HCT116 (cell line): ENCODE data around the gene ETNPPL. TPM values are rescaled to one million over a fixed set of nuclear protein-coding genes. Genes with fewer than 3 reads are reported as not detected.

Experiments used
- ATAC-seq: fragments of 200-7000 bp; cut with Tn5 transposase; 2 replicates; pipeline ENCODE4 v1.9.1; 2020; ENCODE audit warnings: mild to moderate bottlenecking, moderate library complexity
- BruUV-seq: library from RNA; stranded (reverse); fragments of 400-500 nt; replicated peaks from 2 replicates; lab custom pipeline; 2021; lab: Mats Ljungman, UMichigan
- CTCF ChIA-PET: fragments of 300-600 bp; sonication (Branson Sonifier 250); formaldehyde crosslinking; loops from one replicate; lab custom pipeline; 2021; ENCODE audit warnings: antibody characterized with exemption; lab: Charles Lee
- POLR2A ChIA-PET: fragments of 300-600, 350-600 bp; sonication (Branson Sonifier 250); formaldehyde crosslinking; loops from one replicate; lab custom pipeline; 2021; ENCODE audit warnings: antibody characterized with exemption; lab: Charles Lee
- RAD21 ChIA-PET, 2 experiments: fragments of 300-600 bp; sonication (Branson Sonifier 250); formaldehyde crosslinking; loops; one replicate each; lab custom pipeline; 2023; ENCODE audit warnings: low total read pairs in 2 of 2; ENCODE audit not compliant: uncharacterized antibody in 2 of 2, unreplicated experiment in 2 of 2, low non-redundant PET in 1 of 2; lab: Charles Lee
- DNase-seq: peaks from one replicate; pipeline ENCODE4 v3.0.0-alpha.2; 2010; ENCODE audit warnings: low read depth, low spot score
- H2AFZ ChIP-seq: fragments of 200-600 bp; shearing (Covaris generic), sonication (generic); 2 replicates; pipeline ENCODE4 v1.6.1; 2017; ENCODE audit warnings: low read depth, mixed run types, mixed read lengths, antibody characterized with exemption, low read length; ENCODE audit not compliant: poor library complexity, severe bottlenecking
- H3K27ac ChIP-seq: 2 replicates; pipeline ENCODE4 v1.5.1; 2012; ENCODE audit warnings: low read depth, low read length
- H3K27me3 ChIP-seq: fragments of 200-600 bp; sonication (generic); 2 replicates; pipeline ENCODE4 v1.6.1; 2016; ENCODE audit warnings: mixed run types, low read length, mixed read lengths; ENCODE audit not compliant: insufficient read depth
- H3K36me3 ChIP-seq, 2 experiments: fragments of 200-500 bp in 1 of 2; fragments of 200-600 bp in 1 of 2; sonication (Bioruptor generic) in 1 of 2; sonication (generic) in 1 of 2; 2 replicates each; pipeline versions ENCODE4 v1.5.1 to v1.6.1; 2014 to 2016; ENCODE audit warnings: low read length in 2 of 2, inconsistent platforms in 1 of 2, mixed read lengths in 1 of 2, mixed run types in 1 of 2; ENCODE audit not compliant: insufficient read depth in 2 of 2, control insufficient read depth in 1 of 2
- H3K4me1 ChIP-seq, 2 experiments: fragments of 200-600 bp in 1 of 2; sonication (generic) in 1 of 2; 2 replicates each; pipeline versions ENCODE4 v1.5.1 to v1.6.1; 2012 to 2017; ENCODE audit warnings: low read length in 2 of 2, inconsistent platforms in 1 of 2, mild to moderate bottlenecking in 1 of 2, mixed read lengths in 1 of 2, mixed run types in 1 of 2, moderate library complexity in 1 of 2; ENCODE audit not compliant: insufficient read depth in 2 of 2, control insufficient read depth in 1 of 2
- H3K4me2 ChIP-seq: fragments of 200-600 bp; sonication (generic); 2 replicates; pipeline ENCODE4 v1.6.1; 2017; ENCODE audit warnings: mixed run types, low read length, mixed read lengths
- H3K4me3 ChIP-seq, 2 experiments: fragments of 200-600 bp in 1 of 2; sonication (generic) in 1 of 2; replicated peaks in 1 of 2; 2 replicates each; pipeline ENCODE4 v1.5.1; 2011 to 2016; ENCODE audit warnings: low read length in 2 of 2, control low read depth in 1 of 2, low read depth in 1 of 2, mild to moderate bottlenecking in 1 of 2, mixed read lengths in 1 of 2, mixed run types in 1 of 2
- H3K79me2 ChIP-seq: fragments of 200-600 bp; sonication (generic); 2 replicates; pipeline ENCODE4 v1.6.1; 2017; ENCODE audit warnings: mild to moderate bottlenecking, mixed run types, low read length, moderate library complexity, mixed read lengths; ENCODE audit not compliant: insufficient read depth
- H3K9ac ChIP-seq: fragments of 200-600 bp; sonication (generic); 2 replicates; pipeline ENCODE4 v1.6.1; 2016; ENCODE audit warnings: low read length, mixed read lengths
- H3K9me2 ChIP-seq: fragments of 200-600 bp; sonication (generic), shearing (Covaris generic); 2 replicates; pipeline ENCODE4 v1.6.1; 2017; ENCODE audit warnings: mixed run types, mild to moderate bottlenecking, moderate library complexity; ENCODE audit not compliant: insufficient read depth
- H3K9me3 ChIP-seq, 2 experiments: fragments of 200-500 bp in 1 of 2; fragments of 200-600 bp in 1 of 2; sonication (Bioruptor generic) in 1 of 2; sonication (generic) in 1 of 2; 2 replicates each; pipeline ENCODE4 v1.6.1; 2014 to 2017; ENCODE audit warnings: low read length in 2 of 2, mixed read lengths in 2 of 2, inconsistent platforms in 1 of 2, low read depth in 1 of 2, mild to moderate bottlenecking in 1 of 2, mixed run types in 1 of 2, moderate library complexity in 1 of 2; ENCODE audit not compliant: control insufficient read depth in 1 of 2, insufficient read depth in 1 of 2
- H4K20me1 ChIP-seq: fragments of 200-600 bp; sonication (generic), shearing (Covaris generic); 2 replicates; pipeline ENCODE4 v1.6.1; 2017; ENCODE audit warnings: mixed run types, mild to moderate bottlenecking, moderate library complexity; ENCODE audit not compliant: insufficient read depth
- ATF3 ChIP-seq: IDR thresholded peaks from 2 replicates; pipeline ENCODE4 v1.6.1; 2012
- EGR1 ChIP-seq: IDR thresholded peaks from 2 replicates; pipeline ENCODE4 v1.6.1; 2012; ENCODE audit warnings: low read depth
- ELF1 ChIP-seq: IDR thresholded peaks from 2 replicates; pipeline ENCODE4 v1.6.1; 2012; ENCODE audit warnings: low read depth, borderline replicate concordance
- FOSL1 ChIP-seq: IDR thresholded peaks from 2 replicates; pipeline ENCODE4 v1.6.1; 2012; ENCODE audit warnings: low read depth
- MAX ChIP-seq: IDR thresholded peaks from 2 replicates; pipeline ENCODE4 v1.6.1; 2012
- POLR2A ChIP-seq: IDR thresholded peaks from 2 replicates; pipeline ENCODE4 v1.7.0; 2011; ENCODE audit warnings: borderline replicate concordance; ENCODE audit not compliant: insufficient read depth, insufficient read length; ENCODE audit errors: extremely low read depth
- REST ChIP-seq: IDR thresholded peaks from 2 replicates; pipeline ENCODE4 v1.6.1; 2012; ENCODE audit warnings: low read depth
- SP1 ChIP-seq: IDR thresholded peaks from 2 replicates; pipeline ENCODE4 v1.6.1; 2012; ENCODE audit warnings: low read depth
- SRF ChIP-seq: IDR thresholded peaks from 2 replicates; pipeline ENCODE4 v1.6.1; 2012; ENCODE audit warnings: low read depth
- ZBTB33 ChIP-seq: IDR thresholded peaks from 2 replicates; pipeline ENCODE4 v1.6.1; 2011; ENCODE audit warnings: mild to moderate bottlenecking, low read length, moderate library complexity; ENCODE audit not compliant: insufficient replicate concordance; ENCODE audit errors: extremely low read depth
- ZFX ChIP-seq: fragments of 450-650 bp; IDR thresholded peaks from 2 replicates; pipeline ENCODE4 v1.6.1; 2017
- ZNF274 ChIP-seq: fragments of 200-500 bp; sonication (Bioruptor generic); IDR thresholded peaks from 2 replicates; pipeline ENCODE4 v1.6.1; 2014; ENCODE audit warnings: mild to moderate bottlenecking, low read depth, low read length, inconsistent platforms
- intact Hi-C: fragments of 100-400 bp; cut with micrococcal nuclease; formaldehyde crosslinking; loops from 2 replicates; pipeline ENCODE4 v1.10.0; 2022
- total RNA-seq: library from RNA; stranded (reverse); gene quantifications from one replicate; pipeline ENCODE4 v1.2.1, GENCODE V29; 2021; ENCODE audit not compliant: unreplicated experiment

The ETNPPL gene
- total RNA-seq, 1 experiment from 2014 or later: not detected

GRCh38 chr4:108751321-108751720 lies 11.5 kb downstream of the ETNPPL start:
- Histone ChIP-seq H4K20me1 (no peaks in the 10 kb centered on the region), H3K27ac (no peak overlapping the region), H2AFZ (no peak overlapping the region), H3K36me3 (no peaks in the 10 kb centered on the region), H3K4me3 (no peak overlapping the region), H3K79me2 (no peaks in the 10 kb centered on the region), H3K4me1 (no peaks in the 10 kb centered on the region), H3K4me2 (no peak overlapping the region), H3K9me3 (no peaks in the 10 kb centered on the region), H3K27me3 (0 out of 2 replicates have a peak, but pooled peaks cover 3% of the 10 kb centered on the region), H3K9ac (no peak overlapping the region), H3K9me2 (no peaks in the 10 kb centered on the region)
- no TSS peak for BruUV-seq
- intact Hi-C loops: no loop called here
- ChIA-PET POLR2A (no interaction called here), CTCF (no interaction called here), RAD21 (no interaction called here)
- DNase-seq: no peak
- no peak for TF ChIP-seq ZBTB33
- TF ChIP-seq FOSL1: no peak
- no peak for TF ChIP-seq ZNF274
- no peak for ATAC-seq

- Histone ChIP-seq H3K9me3 (no peaks in the 10 kb centered on the region), H3K9ac (no peak overlapping the region), H2AFZ (no peak overlapping the region), H3K4me1 (no peaks in the 10 kb centered on the region), H3K27me3 (0 out of 2 replicates have a peak, but pooled peaks cover 3% of the 10 kb centered on the region), H3K4me3 (no peak overlapping the region), H3K4me2 (no peak overlapping the region), H3K79me2 (no peaks in the 10 kb centered on the region), H3K9me2 (no peaks in the 10 kb centered on the region), H3K27ac (no peak overlapping the region), H3K36me3 (no peaks in the 10 kb centered on the region), H4K20me1 (no peaks in the 10 kb centered on the region)
- DNase-seq (no peak), ATAC-seq (peak; percentile 69)
- intact Hi-C loops: no loop called here
- ChIA-PET CTCF (no interaction called here), POLR2A (no interaction called here), RAD21 (no interaction called here)
- no TSS peak for BruUV-seq
- no peak for TF ChIP-seq POLR2A
- no peak for TF ChIP-seq MAX
- no peak for TF ChIP-seq ZFX
- no peak for TF ChIP-seq ELF1
- TF ChIP-seq EGR1: no peak
- no peak for TF ChIP-seq SRF
- TF ChIP-seq REST: no peak
- no peak for TF ChIP-seq ATF3
- no peak for TF ChIP-seq ZBTB33
- no peak for TF ChIP-seq SP1
Observed at GRCh38 chr4:108749119-108749518, 13.7 kb downstream of the ETNPPL start.
